Stimulated activated CD8-positive, alpha-beta memory T cell treated with anti-CD3 and anti-CD28 coated beads, Interleukin-4, amount 100 ng/mL, for 24 hours (primary cell): ENCODE results near the gene STAB1.

ENCODE experiments used
- DNase-seq: peaks from one replicate; pipeline ENCODE4 v3.0.0-alpha.2; 2020; ENCODE audit warnings: low read depth

STAB1 gene

GRCh38 chr3:52509753-52510328, 14.7 kb downstream of the STAB1 start:
- DNase-seq = no peak

DNA sequence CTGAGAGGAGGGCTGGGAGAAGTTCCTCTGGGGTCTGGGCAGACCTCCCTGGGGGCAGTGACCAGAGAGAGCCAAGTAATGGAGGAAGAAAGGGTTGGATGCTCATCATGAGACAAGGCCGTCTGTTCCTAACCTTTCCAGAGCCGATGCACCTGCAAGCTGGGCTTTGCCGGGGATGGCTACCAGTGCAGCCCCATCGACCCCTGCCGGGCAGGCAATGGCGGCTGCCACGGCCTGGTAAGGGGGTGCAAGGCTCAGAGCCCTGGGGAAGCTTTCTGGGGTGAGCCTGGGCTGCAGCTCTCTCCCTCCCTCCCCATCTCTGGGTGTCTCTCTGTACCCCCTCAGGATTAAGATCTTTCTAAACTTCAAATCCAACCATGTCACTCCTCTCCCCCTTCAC, 16.4 kb downstream of the STAB1 start:
- DNase-seq = no peak

- DNase-seq = no peak
Measured at GRCh38 chr3:52512105-52512504, 17.0 kb downstream of the STAB1 start.

GRCh38 chr3:52512727-52513126, 17.6 kb downstream of the STAB1 start:
- no peak for DNase-seq

DNA sequence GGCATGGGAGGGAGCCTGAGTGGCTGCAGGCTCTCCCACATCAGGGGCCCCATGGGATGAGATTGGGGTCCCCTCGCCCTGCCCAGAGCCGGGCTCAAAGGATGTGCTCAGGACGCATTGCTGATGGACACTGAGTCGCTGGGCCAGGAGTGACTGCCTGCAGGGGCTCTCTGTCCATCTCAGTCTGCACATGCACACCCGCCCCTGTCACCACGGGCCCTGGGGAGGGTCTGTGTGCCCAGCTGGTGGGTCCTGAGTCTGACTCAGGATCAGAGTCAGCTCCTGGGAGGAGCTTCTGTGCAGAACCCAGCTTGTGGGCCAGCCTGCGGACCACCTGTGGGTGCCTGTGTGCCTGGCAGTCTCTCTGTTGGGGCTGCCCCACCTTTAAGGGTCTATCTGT, 18.1 kb downstream of the STAB1 start:
- no peak for DNase-seq

- DNase-seq = no peak
Measured at GRCh38 chr3:52514576-52514975, 19.4 kb downstream of the STAB1 start.

DNA sequence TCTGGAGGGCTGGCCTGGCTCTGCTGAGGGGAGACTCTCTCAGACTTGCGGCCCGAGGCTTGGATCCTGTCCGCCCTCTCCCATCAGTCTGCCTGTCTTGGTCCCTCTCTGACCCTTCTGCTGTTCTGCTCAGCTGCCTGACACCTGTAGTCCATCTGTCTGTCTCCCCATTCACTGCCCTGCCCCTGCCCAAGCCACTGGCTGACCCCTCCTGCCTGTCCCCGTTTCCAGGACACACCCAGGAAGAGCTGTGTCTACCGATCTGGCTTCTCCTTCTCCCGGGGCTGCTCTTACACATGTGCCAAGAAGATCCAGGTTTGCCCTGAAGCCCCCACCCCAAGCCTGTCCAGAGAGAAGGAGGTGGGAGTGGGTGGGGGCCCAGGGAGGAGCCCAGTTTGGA, 20.1 kb downstream of the STAB1 start:
- DNase-seq = no peak

GRCh38 chr3:52516509-52517195, 21.5 kb downstream of the STAB1 start:
- no peak for DNase-seq

DNA sequence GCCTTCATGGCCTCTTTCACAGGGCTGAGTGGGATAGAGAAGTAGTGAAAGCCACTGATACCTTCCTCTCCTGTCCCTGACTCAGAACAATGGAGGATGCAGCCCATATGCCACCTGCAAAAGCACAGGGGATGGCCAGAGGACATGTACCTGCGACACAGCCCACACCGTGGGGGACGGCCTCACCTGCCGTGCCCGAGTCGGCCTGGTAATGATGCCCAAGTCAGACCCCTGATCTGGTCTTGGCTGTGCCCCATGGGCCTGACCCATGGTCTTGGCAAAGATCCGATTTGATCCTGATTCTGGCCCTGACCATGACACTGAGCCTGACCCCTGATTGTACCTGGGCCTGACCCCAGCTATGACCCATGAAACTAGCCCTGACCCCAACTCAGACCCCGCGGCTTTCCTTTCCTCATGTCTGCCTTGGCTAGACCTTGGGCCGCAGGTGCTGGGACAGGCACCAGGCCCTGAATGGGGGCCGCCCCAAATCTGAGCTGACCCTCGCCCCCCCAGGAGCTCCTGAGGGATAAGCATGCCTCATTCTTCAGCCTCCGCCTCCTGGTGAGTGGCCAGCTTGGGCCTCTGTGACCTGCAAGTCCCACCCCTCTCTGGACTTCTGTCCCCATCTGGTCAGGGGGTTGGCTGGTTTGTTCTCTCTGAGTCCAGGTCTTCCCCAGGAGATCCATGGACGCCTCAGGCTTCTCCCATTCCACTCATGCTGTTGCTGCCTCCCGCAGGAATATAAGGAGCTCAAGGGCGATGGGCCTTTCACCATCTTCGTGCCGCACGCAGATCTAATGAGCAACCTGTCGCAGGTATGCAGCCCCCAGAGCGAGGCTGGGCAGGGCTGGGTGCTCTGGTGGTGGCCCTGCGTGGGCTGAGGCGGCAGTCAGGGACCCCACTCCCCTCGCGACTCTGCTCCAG, 22.9 kb downstream of the STAB1 start:
- no peak for DNase-seq

DNA sequence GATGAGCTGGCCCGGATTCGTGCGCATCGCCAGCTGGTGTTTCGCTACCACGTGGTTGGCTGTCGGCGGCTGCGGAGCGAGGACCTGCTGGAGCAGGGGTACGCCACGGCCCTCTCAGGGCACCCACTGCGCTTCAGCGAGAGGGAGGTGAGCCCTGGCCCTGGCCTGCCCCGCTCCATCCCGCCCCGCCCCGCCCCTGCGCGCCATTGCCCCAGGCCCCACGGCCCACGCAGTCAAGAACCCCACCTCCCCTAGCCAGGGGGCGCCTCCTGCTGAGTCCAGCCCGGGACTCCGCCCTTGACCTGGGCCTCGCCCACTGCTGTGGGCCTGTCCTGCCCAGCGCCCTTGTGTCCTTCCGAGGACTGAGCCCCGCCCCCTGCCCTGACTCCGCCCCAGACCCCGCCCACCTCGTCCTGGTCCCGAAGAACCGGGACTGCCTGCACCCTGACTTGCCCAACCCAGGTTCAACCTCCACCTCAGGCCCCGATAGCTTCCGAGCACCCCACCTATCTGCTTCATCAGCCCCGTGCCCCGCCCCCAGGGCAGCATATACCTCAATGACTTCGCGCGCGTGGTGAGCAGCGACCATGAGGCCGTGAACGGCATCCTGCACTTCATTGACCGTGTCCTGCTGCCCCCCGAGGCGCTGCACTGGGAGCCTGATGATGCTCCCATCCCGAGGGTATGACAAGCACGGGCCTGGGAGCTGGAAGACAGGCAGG, 23.7 kb downstream of the STAB1 start:
- DNase-seq = no peak

GRCh38 chr3:52519445-52520140, 24.5 kb downstream of the STAB1 start:
- DNase-seq = no peak

GRCh38 chr3:52520141-52520667, 25.1 kb downstream of the STAB1 start:
- no peak for DNase-seq

GRCh38 chr3:52520716-52521487, 25.8 kb downstream of the STAB1 start:
- no peak for DNase-seq

- DNase-seq = no peak
Measured at GRCh38 chr3:52521488-52521824, 26.3 kb downstream of the STAB1 start.

DNA sequence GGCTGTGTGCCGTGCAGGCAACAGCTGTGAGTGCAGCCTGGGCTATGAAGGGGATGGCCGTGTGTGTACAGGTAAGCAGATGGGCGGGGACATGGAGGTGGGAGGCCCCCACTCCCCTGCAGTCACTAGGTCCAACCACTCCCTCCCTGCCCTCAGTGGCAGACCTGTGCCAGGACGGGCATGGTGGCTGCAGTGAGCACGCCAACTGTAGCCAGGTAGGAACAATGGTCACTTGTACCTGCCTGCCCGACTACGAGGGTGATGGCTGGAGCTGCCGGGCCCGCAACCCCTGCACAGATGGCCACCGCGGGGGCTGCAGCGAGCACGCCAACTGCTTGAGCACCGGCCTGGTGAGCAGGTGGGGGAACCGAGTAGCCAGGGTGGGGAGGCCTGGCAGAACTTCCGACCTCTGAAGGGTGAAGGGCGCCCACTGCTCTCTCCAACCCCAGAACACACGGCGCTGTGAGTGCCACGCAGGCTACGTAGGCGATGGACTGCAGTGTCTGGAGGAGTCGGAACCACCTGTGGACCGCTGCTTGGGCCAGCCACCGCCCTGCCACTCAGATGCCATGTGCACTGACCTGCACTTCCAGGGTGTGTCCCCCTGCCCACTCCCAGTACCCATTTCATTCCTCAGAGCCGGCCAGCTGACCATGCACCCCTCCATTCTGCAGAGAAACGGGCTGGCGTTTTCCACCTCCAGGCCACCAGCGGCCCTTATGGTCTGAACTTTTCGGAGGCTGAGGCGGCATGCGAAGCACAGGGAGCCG, 26.9 kb downstream of the STAB1 start:
- no peak for DNase-seq

- DNase-seq = no peak
Measured at GRCh38 chr3:52522651-52523251, 27.6 kb downstream of the STAB1 start.

DNA sequence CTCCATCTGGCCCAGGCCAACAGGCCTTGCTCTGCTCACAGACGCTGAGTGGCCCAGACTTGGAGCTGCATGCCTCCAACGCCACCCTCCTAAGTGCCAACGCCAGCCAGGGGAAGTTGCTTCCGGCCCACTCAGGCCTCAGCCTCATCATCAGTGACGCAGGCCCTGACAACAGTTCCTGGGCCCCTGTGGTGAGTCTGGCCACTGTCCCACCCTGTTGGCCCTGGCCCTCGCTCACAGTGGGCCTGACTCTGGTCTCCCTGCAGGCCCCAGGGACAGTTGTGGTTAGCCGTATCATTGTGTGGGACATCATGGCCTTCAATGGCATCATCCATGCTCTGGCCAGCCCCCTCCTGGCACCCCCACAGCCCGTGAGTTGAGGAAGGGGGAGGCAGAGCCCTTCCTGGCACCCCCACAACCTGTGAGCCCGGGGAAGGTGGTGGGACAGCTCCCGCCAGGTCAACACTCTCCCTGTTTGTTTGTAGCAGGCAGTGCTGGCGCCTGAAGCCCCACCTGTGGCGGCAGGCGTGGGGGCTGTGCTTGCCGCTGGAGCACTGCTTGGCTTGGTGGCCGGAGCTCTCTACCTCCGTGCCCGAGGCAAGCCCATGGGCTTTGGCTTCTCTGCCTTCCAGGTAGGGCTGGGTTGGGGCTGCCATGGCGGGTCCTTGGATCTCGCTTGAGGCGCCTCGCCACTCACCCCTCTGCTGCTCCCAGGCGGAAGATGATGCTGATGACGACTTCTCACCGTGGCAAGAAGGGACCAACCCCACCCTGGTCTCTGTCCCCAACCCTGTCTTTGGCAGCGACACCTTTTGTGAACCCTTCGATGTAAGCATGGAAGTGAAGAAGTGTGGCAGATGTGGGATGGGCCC, 28.5 kb downstream of the STAB1 start:
- no peak for DNase-seq

GRCh38 chr3:52524258-52524751, 29.2 kb downstream of the STAB1 start:
- no peak for DNase-seq
